CD14-positive monocyte (primary cell): ENCODE data around the gene MAGEA1. TPM values are rescaled to one million over a fixed set of nuclear protein-coding genes. Genes with fewer than 3 reads are reported as not detected.

Source experiments
- DNase-seq, 3 donors: peaks; one replicate each; pipeline ENCODE4 v3.0.0-alpha.2; 2011 to 2022
- H2AFZ ChIP-seq: 2 replicates; pipeline ENCODE4 v1.6.0; 2012; ENCODE audit warnings: mild to moderate bottlenecking, low read depth, low read length, inconsistent platforms; ENCODE audit not compliant: insufficient read depth, poor library complexity, severe bottlenecking
- H3K27ac ChIP-seq, 2 donors: 1 replicate in 1 of 2; 2 replicates in 1 of 2; pipeline ENCODE4 v1.5.1; 2012 to 2013; ENCODE audit warnings: low read length in 2 of 2, control low read depth in 1 of 2, inconsistent platforms in 1 of 2, low read depth in 1 of 2, mild to moderate bottlenecking in 1 of 2
- H3K27me3 ChIP-seq, 2 donors: one replicate each; pipeline versions ENCODE4 v1.6.0 to v1.6.1; 2011 to 2013; ENCODE audit warnings: low read length in 2 of 2; ENCODE audit not compliant: control insufficient read depth in 2 of 2, insufficient read depth in 2 of 2
- H3K36me3 ChIP-seq, 2 donors: replicated peaks in 1 of 2; 1 replicate in 1 of 2; 2 replicates in 1 of 2; pipeline versions ENCODE4 v1.5.1 to v1.6.1; 2012 to 2013; ENCODE audit warnings: low read length in 2 of 2, control low read depth in 1 of 2, inconsistent platforms in 1 of 2, mild to moderate bottlenecking in 1 of 2; ENCODE audit not compliant: insufficient read depth in 2 of 2, control insufficient read depth in 1 of 2
- H3K4me1 ChIP-seq, 2 donors: 1 replicate in 1 of 2; 2 replicates in 1 of 2; pipeline versions ENCODE4 v1.5.1 to v1.6.1; 2012 to 2013; ENCODE audit warnings: low read length in 2 of 2, control low read depth in 1 of 2, inconsistent platforms in 1 of 2, mild to moderate bottlenecking in 1 of 2, moderate library complexity in 1 of 2; ENCODE audit not compliant: insufficient read depth in 2 of 2, control insufficient read depth in 1 of 2
- H3K4me2 ChIP-seq: replicated peaks from 2 replicates; pipeline ENCODE3; 2012; ENCODE audit warnings: low read length, moderate library complexity, mild to moderate bottlenecking; ENCODE audit not compliant: poor library complexity, severe bottlenecking; ENCODE audit errors: extremely low read depth
- H3K4me3 ChIP-seq, 3 experiments: fragments of 200-600 bp in 1 of 3; sonication (generic) in 1 of 3; replicated peaks in 1 of 3; 1 replicate in 2 of 3; 2 replicates in 1 of 3; pipeline ENCODE4 v1.5.1; 2011 to 2013; ENCODE audit warnings: low read length in 3 of 3, mild to moderate bottlenecking in 3 of 3, control low read depth in 2 of 3, low read depth in 2 of 3, inconsistent platforms in 1 of 3, moderate library complexity in 1 of 3
- H3K79me2 ChIP-seq: 2 replicates; pipeline ENCODE4 v1.6.0; 2012; ENCODE audit warnings: mild to moderate bottlenecking, control low read depth, inconsistent platforms, low read length, moderate library complexity; ENCODE audit not compliant: insufficient read depth
- H3K9ac ChIP-seq: 2 replicates; pipeline ENCODE4 v1.6.0; 2017; ENCODE audit warnings: low read length, mild to moderate bottlenecking; ENCODE audit not compliant: insufficient read depth, poor library complexity, severe bottlenecking
- H3K9me3 ChIP-seq, 2 donors: replicated peaks in 1 of 2; 1 replicate in 1 of 2; 2 replicates in 1 of 2; pipeline versions ENCODE4 v1.5.1 to v1.6.1; 2012 to 2013; ENCODE audit warnings: low read length in 2 of 2, control low read depth in 1 of 2; ENCODE audit not compliant: control insufficient read depth in 1 of 2, insufficient read depth in 1 of 2
- H4K20me1 ChIP-seq: 2 replicates; pipeline ENCODE4 v1.6.0; 2012; ENCODE audit warnings: mild to moderate bottlenecking, low read length, control low read depth, moderate library complexity; ENCODE audit not compliant: insufficient read depth
- H3K27ac Mint-ChIP-seq, 7 donors: one replicate each; pipeline ENCODE4 v1.8.0; 2020; ENCODE audit warnings: mild to moderate bottlenecking in 7 of 7, mixed read lengths in 7 of 7, moderate library complexity in 6 of 7, inconsistent platforms in 2 of 7
- H3K27me3 Mint-ChIP-seq, 3 donors: one replicate each; pipeline ENCODE4 v1.8.0; 2021 to 2022; ENCODE audit warnings: low read depth in 3 of 3, mild to moderate bottlenecking in 3 of 3, mixed read lengths in 3 of 3, moderate library complexity in 3 of 3, inconsistent platforms in 1 of 3
- H3K36me3 Mint-ChIP-seq, 2 donors: one replicate each; pipeline ENCODE4 v1.8.0; 2020; ENCODE audit warnings: mixed read lengths in 2 of 2, inconsistent platforms in 1 of 2, mild to moderate bottlenecking in 1 of 2
- H3K4me1 Mint-ChIP-seq: one replicate; pipeline ENCODE4 v1.8.0; 2020; ENCODE audit warnings: mild to moderate bottlenecking, mixed read lengths
- H3K4me3 Mint-ChIP-seq, 2 donors: one replicate each; pipeline ENCODE4 v1.8.0; 2020; ENCODE audit warnings: mild to moderate bottlenecking in 2 of 2, mixed read lengths in 2 of 2, moderate library complexity in 1 of 2
- H3K9me3 Mint-ChIP-seq, 7 donors: one replicate each; pipeline ENCODE4 v1.8.0; 2020 to 2022; ENCODE audit warnings: mixed read lengths in 7 of 7, mild to moderate bottlenecking in 6 of 7, moderate library complexity in 6 of 7, inconsistent platforms in 2 of 7
- CTCF ChIP-seq: fragments of 200-600 bp; IDR thresholded peaks from one replicate; pipeline ENCODE4 v1.8.0; 2022; ENCODE audit warnings: antibody characterized with exemption, mild to moderate bottlenecking
- WGBS: methylation state at CpG from one replicate; pipeline ENCODE4 v1.1.5; 2013; ENCODE audit warnings: missing lambda C conversion rate; ENCODE audit not compliant: insufficient coverage; 5-methylcytosine and 5-hydroxymethylcytosine counted together
- intact Hi-C, 2 donors: fragments of 100-400 bp; cut with micrococcal nuclease; formaldehyde crosslinking; loops; one replicate each; pipeline versions ENCODE4 v1.15.0 to v1.15.1; 2023
- polyA plus RNA-seq, 3 donors: library from polyadenylated mRNA; depleted of rRNA in 1 of 3; unstranded in 2 of 3; stranded (reverse) in 1 of 3; fragments of 300-500 nt in 2 of 3; fragments of >200 nt in 1 of 3; fragmentation: Illumina TruSeq in 2 of 3; gene quantifications; 1 replicate in 2 of 3; 2 replicates in 1 of 3; pipeline ENCODE4 v1.2.3, GENCODE V29; 2012 to 2021

MAGEA1 gene
- polyA plus RNA-seq, 3 donors, result not detected

DNA sequence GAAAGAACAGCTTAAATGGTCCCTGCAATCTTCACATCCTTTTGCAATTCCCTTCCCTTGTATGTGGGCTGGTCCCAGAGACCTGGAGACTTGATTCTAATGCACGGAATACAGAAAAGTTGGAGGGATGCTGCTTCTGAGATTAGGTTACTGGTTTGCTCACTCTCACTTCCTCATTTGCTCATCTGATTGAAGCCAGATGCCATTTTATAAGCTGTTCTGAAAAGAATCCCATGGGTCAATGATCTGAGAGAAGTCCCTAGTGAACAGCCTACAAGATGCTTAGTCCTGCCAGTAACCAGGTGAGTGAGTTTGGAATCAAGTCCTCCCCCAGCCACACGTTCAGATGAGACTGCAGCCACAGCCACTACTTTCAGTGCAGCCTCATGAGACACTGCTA, 35.9 kb downstream of the MAGEA1 start:
- Histone ChIP-seq H3K4me3 (no peak overlapping the region), H3K9me3 (peaks cover 3 to 9% of the 10 kb centered on the region in 2 donors), H3K27ac (no peak overlapping the region), H3K4me1 (no peaks in the 10 kb centered on the region), H3K27me3 (peaks cover 0 to 6% of the 10 kb centered on the region in 2 donors), H3K36me3 (no peaks in the 10 kb centered on the region), H4K20me1 (no peaks in the 10 kb centered on the region), H2AFZ (no peak overlapping the region), H3K9ac (no peak overlapping the region), H3K79me2 (no peaks in the 10 kb centered on the region), H3K4me2 (no peak overlapping the region)
- Mint-ChIP-seq H3K27ac (no peak overlapping the region), H3K27me3 (peaks cover 0 to 4% (median 0%) of the 10 kb centered on the region in 3 donors), H3K4me3 (no peak overlapping the region), H3K4me1 (no peaks in the 10 kb centered on the region), H3K9me3 (peaks cover 7 to 23% (median 15%) of the 10 kb centered on the region in 7 donors), H3K36me3 (no peaks in the 10 kb centered on the region)
- WGBS, result no CpG with 5 or more reads among the region's 2 CpGs
- no peak for TF ChIP-seq CTCF
- intact Hi-C loops, result no loop called here
- no peak for DNase-seq

DNA sequence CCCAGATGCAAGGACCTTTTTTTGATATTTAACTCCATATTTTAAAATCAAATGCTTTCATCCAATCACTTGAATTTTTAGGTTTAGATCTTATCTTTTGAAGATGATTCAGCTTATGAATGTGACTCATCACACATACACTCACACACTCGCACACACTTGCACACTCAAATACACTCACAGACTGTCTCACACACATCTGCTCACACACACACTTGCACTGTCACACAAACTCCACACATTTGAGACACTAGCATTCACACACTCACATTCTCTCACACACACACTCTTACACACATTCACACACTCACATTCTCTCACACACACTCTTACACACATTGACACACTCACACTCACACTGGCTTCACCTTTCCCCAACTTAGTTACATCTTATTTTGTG, 37.8 kb downstream of the MAGEA1 start:
- peaks cover 0 to 9% (median 0%) of the 10 kb centered on the region in 3 donors for H3K27me3 Mint-ChIP-seq
- no peak overlapping the region for H3K27ac ChIP-seq

More for the DNA sequence above, 37.8 kb downstream of the MAGEA1 start:
- peaks cover 0 to 6% of the 10 kb centered on the region in 2 donors for H3K27me3 ChIP-seq
- H3K4me3 ChIP-seq, result no peak overlapping the region
- no peaks in the 10 kb centered on the region for H3K4me1 ChIP-seq
- H4K20me1 ChIP-seq, result no peaks in the 10 kb centered on the region
- H3K4me2 ChIP-seq, result no peak overlapping the region
- H3K9ac ChIP-seq, result no peak overlapping the region
- WGBS, result no CpG with 5 or more reads among the region's 1 CpG
- no peaks in the 10 kb centered on the region for H3K4me1 Mint-ChIP-seq
- no peaks in the 10 kb centered on the region for H3K36me3 Mint-ChIP-seq
- DNase-seq, result no peak
- no peak for TF ChIP-seq CTCF
- intact Hi-C loops, result no loop called here
- no peaks in the 10 kb centered on the region for H3K36me3 ChIP-seq
- no peak overlapping the region for H3K4me3 Mint-ChIP-seq
- peaks cover 0 to 14% (median 7%) of the 10 kb centered on the region in 7 donors for H3K9me3 Mint-ChIP-seq
- no peaks in the 10 kb centered on the region for H3K79me2 ChIP-seq
- no peak overlapping the region for H2AFZ ChIP-seq
- no peak overlapping the region for H3K27ac Mint-ChIP-seq
- H3K9me3 ChIP-seq, result peaks cover 0 to 3% of the 10 kb centered on the region in 2 donors
